GM12878 (cell line): Measurements from ENCODE around the gene SHOC1. TPM values are rescaled to one million over a fixed set of nuclear protein-coding genes. Genes with fewer than 3 reads are reported as not detected.

ENCODE experiments used
- ATAC-seq: fragments of 200-7000 bp; cut with Tn5 transposase; 3 replicates; pipeline ENCODE4 v1.9.1; 2020; ENCODE audit warnings: mild to moderate bottlenecking, moderate library complexity
- Bru-seq: library from RNA; stranded (reverse); fragments of 400-500 nt; gene quantifications from one replicate; lab custom pipeline; 2021; lab: Mats Ljungman, UMichigan
- BruChase-seq, 2 experiments: library from RNA; stranded (reverse); fragments of 400-500 nt; gene quantifications; one replicate each; lab custom pipeline; 2021; lab: Mats Ljungman, UMichigan
- BruUV-seq: library from RNA; stranded (reverse); fragments of 400-500 nt; replicated peaks from 2 replicates; lab custom pipeline; 2021; lab: Mats Ljungman, UMichigan
- CTCF ChIA-PET: fragments of 300-600 bp; sonication (Branson Sonifier 250); formaldehyde crosslinking; extraction: SDS; loops from one replicate; lab custom pipeline; 2021; ENCODE audit warnings: inconsistent platforms; lab: Yijun Ruan, JAX
- POLR2A ChIA-PET: fragments of 350-600 bp; formaldehyde crosslinking; extraction: SDS; loops from one replicate; lab custom pipeline; 2021; ENCODE audit warnings: inconsistent platforms; lab: Charles Lee
- RAD21 ChIA-PET: fragments of 300-600 bp; sonication (Branson Sonifier 250); formaldehyde crosslinking; loops from one replicate; lab custom pipeline; 2023; ENCODE audit warnings: antibody characterized with exemption; ENCODE audit not compliant: unreplicated experiment; lab: Charles Lee
- SMC1A ChIA-PET: fragments of 300-600 bp; sonication (Branson Sonifier 250); formaldehyde crosslinking; loops from one replicate; lab custom pipeline; 2023; ENCODE audit not compliant: unreplicated experiment, uncharacterized antibody; lab: Charles Lee
- DNase-seq: peaks from one replicate; pipeline ENCODE4 v3.0.0-alpha.2; 2011; ENCODE audit warnings: low read depth, low spot score
- FAIRE-seq: peaks from 3 replicates; lab custom pipeline; 2011; peaks lifted over from hg19 to GRCh38; lab: Jason Lieb, UNC
- H2AFZ ChIP-seq: 2 replicates; pipeline ENCODE4 v1.6.0; 2011; ENCODE audit warnings: low read depth, low read length, control low read depth; ENCODE audit not compliant: control insufficient read depth
- H3K27ac ChIP-seq: 2 replicates; pipeline ENCODE4 v1.5.1; 2011; ENCODE audit warnings: control low read depth; ENCODE audit not compliant: control insufficient read depth, insufficient read depth
- H3K27me3 ChIP-seq, 2 experiments: replicated peaks in 1 of 2; 2 replicates each; pipeline versions ENCODE4 v1.6.0 to v1.6.1; 2011; ENCODE audit warnings: low read length in 1 of 2; ENCODE audit not compliant: control insufficient read depth in 2 of 2, insufficient read depth in 2 of 2
- H3K36me3 ChIP-seq, 2 experiments: 2 replicates each; pipeline ENCODE4 v1.5.1; 2011; ENCODE audit warnings: low read length in 1 of 2; ENCODE audit not compliant: control insufficient read depth in 2 of 2, insufficient read depth in 2 of 2
- H3K4me1 ChIP-seq: 2 replicates; pipeline ENCODE4 v1.6.1; 2011; ENCODE audit warnings: mild to moderate bottlenecking, low read length, moderate library complexity, mixed read lengths; ENCODE audit not compliant: control insufficient read depth, insufficient read depth
- H3K4me2 ChIP-seq: 2 replicates; pipeline ENCODE4 v1.6.0; 2011; ENCODE audit warnings: control low read depth; ENCODE audit not compliant: control insufficient read depth, insufficient read depth
- H3K4me3 ChIP-seq: fragments of 200-600 bp; sonication (generic); 2 replicates; pipeline ENCODE4 v1.5.1; 2016
- H3K79me2 ChIP-seq: 2 replicates; pipeline ENCODE4 v1.6.0; 2011; ENCODE audit warnings: low read length; ENCODE audit not compliant: control insufficient read depth, insufficient read depth
- H3K9ac ChIP-seq: 2 replicates; pipeline ENCODE4 v1.8.0; 2011; ENCODE audit warnings: low read length, control low read depth, mixed read lengths; ENCODE audit not compliant: control insufficient read depth, insufficient read depth
- H3K9me3 ChIP-seq: replicated peaks from 3 replicates; pipeline ENCODE4 v1.5.1; 2011; ENCODE audit warnings: mild to moderate bottlenecking, low read length; ENCODE audit not compliant: control insufficient read depth, insufficient read depth
- H4K20me1 ChIP-seq: 2 replicates; pipeline ENCODE4 v1.6.0; 2011; ENCODE audit not compliant: control insufficient read depth, insufficient read depth
- ASH2L ChIP-seq: fragments of 300-600, 200-600 bp; sonication (generic); IDR thresholded peaks from 2 replicates; pipeline ENCODE4 v1.6.1; 2017; ENCODE audit warnings: low read depth, mild to moderate bottlenecking, borderline replicate concordance
- ATF7 ChIP-seq: fragments of 450-650 bp; IDR thresholded peaks from 2 replicates; pipeline ENCODE4 v1.6.1; 2016; ENCODE audit warnings: low read depth, mild to moderate bottlenecking
- CBX3 ChIP-seq: fragments of 200-600 bp; sonication (generic); IDR thresholded peaks from 2 replicates; pipeline ENCODE4 v1.6.1; 2016; ENCODE audit warnings: low read depth, borderline replicate concordance
- CBX5 ChIP-seq: sonication (generic); IDR thresholded peaks from 2 replicates; pipeline ENCODE4 v1.6.1; 2016; ENCODE audit warnings: low read depth, moderate library complexity, mild to moderate bottlenecking, inconsistent platforms
- KAT2A ChIP-seq: conservative IDR thresholded peaks from 2 replicates; pipeline ENCODE4 v1.6.1; 2011; ENCODE audit warnings: low read depth, low read length; ENCODE audit not compliant: control insufficient read depth
- KDM1A ChIP-seq: fragments of 200-600 bp; sonication (generic); IDR thresholded peaks from 2 replicates; pipeline ENCODE4 v1.6.1; 2016; ENCODE audit warnings: borderline replicate concordance
- NR2C1 ChIP-seq: fragments of 450-650 bp; IDR thresholded peaks from 2 replicates; pipeline ENCODE4 v1.6.1; 2017; ENCODE audit warnings: antibody characterized with exemption, mild to moderate bottlenecking, moderate library complexity
- PML ChIP-seq: IDR thresholded peaks from 2 replicates; pipeline ENCODE4 v1.6.1; 2012; ENCODE audit warnings: low read length, inconsistent platforms
- RBBP5 ChIP-seq: fragments of 200-600 bp; sonication (generic); conservative IDR thresholded peaks from 2 replicates; pipeline ENCODE4 v1.6.1; 2016
- RELA ChIP-seq: fragments of 450-650 bp; IDR thresholded peaks from 2 replicates; pipeline ENCODE4 v1.8.0; 2014; ENCODE audit warnings: borderline replicate concordance; ENCODE audit not compliant: partially characterized antibody
- TAF1 ChIP-seq: IDR thresholded peaks from 2 replicates; pipeline ENCODE4 v1.6.1; 2011; ENCODE audit warnings: mild to moderate bottlenecking, low read depth, low read length, borderline replicate concordance
- TCF7 ChIP-seq: IDR thresholded peaks from 2 replicates; pipeline ENCODE4 v1.6.1; 2014; ENCODE audit warnings: antibody characterized with exemption, borderline replicate concordance
- WGBS: methylation state at CpG from one replicate; pipeline ENCODE4 v1.1.6; 2016; ENCODE audit warnings: low lambda C conversion rate; ENCODE audit not compliant: insufficient replicate concordance, insufficient coverage; ENCODE audit errors: missing lambda C conversion rate; 5-methylcytosine and 5-hydroxymethylcytosine counted together
- in situ Hi-C: fragments of 300-500 bp; cut with MboI; formaldehyde crosslinking; loops from 9 replicates; pipeline ENCODE4 v1.14.3; 2018; ENCODE audit warnings: mixed read lengths
- intact Hi-C: fragments of 100-400 bp; cut with micrococcal nuclease; formaldehyde crosslinking; loops from one replicate; pipeline ENCODE4 v1.14.2; 2022; ENCODE audit not compliant: unreplicated experiment
- long read RNA-seq, 2 experiments: library from polyadenylated mRNA; unstranded; transcript quantifications; one replicate each; pipeline ENCODE4 v2.0.0, GENCODE V29; 2019 to 2020
- polyA minus RNA-seq, 3 experiments: library from RNA; depleted of rRNA, polyadenylated mRNA; stranded (reverse); fragments of >200 nt; gene quantifications; 2 replicates each; pipeline ENCODE4 v1.2.3, GENCODE V29; 2011
- polyA plus RNA-seq, 11 experiments: library from polyadenylated mRNA; depleted of rRNA in 4 of 11; unstranded in 6 of 11; stranded (reverse) in 5 of 11; fragments of >200 nt; fragmentation: Nextera tagmentation in 4 of 11; fragmentation: Illumina TruSeq in 1 of 11; extraction: Ambion mirVana in 4 of 11; extraction: Trizol in 1 of 11; gene quantifications; 1 replicate in 1 of 11; 2 replicates in 10 of 11; pipeline versions ENCODE4 v1.2.1 to v1.2.3, GENCODE V29; 2011 to 2016; ENCODE audit warnings: inconsistent platforms in 2 of 11, missing spikeins in 2 of 11, low read depth in 1 of 11
- total RNA-seq, 4 experiments: library from RNA; depleted of rRNA in 3 of 4; stranded (reverse); fragments of >200 nt in 3 of 4; fragmentation: Illumina TruSeq in 1 of 4; extraction: Trizol in 1 of 4; gene quantifications; 2 replicates each; pipeline versions ENCODE4 v1.2.1 to v1.2.3, GENCODE V29; 2013 to 2021
- TF ChIP-seq, protein P1 (sequence below): IDR thresholded peaks from 2 replicates; pipeline ENCODE4 v1.6.1; 2011; ENCODE audit warnings: mild to moderate bottlenecking, low read depth, low read length, moderate library complexity; ENCODE audit not compliant: insufficient replicate concordance
- TF ChIP-seq, protein P2 (sequence below): fragments of 450-650 bp; IDR thresholded peaks from 2 replicates; pipeline ENCODE4 v1.6.1; 2017; ENCODE audit warnings: low read depth, mild to moderate bottlenecking, moderate library complexity
- TF ChIP-seq, protein P3 (sequence below): fragments of 450-650 bp; IDR thresholded peaks from 2 replicates; pipeline ENCODE4 v1.6.1; 2017; ENCODE audit warnings: borderline replicate concordance
- TF ChIP-seq, protein P4 (sequence below): IDR thresholded peaks from 2 replicates; pipeline ENCODE4 v1.6.1; 2012; ENCODE audit warnings: low read depth, low read length, improper control_type of control experiment

SHOC1 gene
- total RNA-seq (2013; cell fraction: nucleolus; rRNA removed), result not detected in 2 replicates
- total RNA-seq (2014; rRNA removed) (under 0.01 and 0.05 TPM in 2 replicates), total RNA-seq (2014; rRNA removed; fragmentation: Illumina TruSeq; extraction: Trizol) (0.04 TPM in 1 of 2 replicates, not detected in the other), total RNA-seq (2021) (not detected in 2 replicates), polyA plus RNA-seq (2011; rRNA removed) (not detected in 2 replicates), polyA plus RNA-seq (2014; fragmentation: Illumina TruSeq; extraction: Trizol) (0.04 TPM in 1 of 2 replicates, not detected in the other), polyA plus RNA-seq (2014; fragmentation: Nextera tagmentation; extraction: Ambion mirVana) (under 1 TPM in 1 of 2 experiments, not detected in 1; 0.05 TPM), polyA plus RNA-seq (2014; rRNA removed) (0.03 TPM in 1 of 2 replicates, not detected in the other), polyA plus RNA-seq (2016; fragmentation: Nextera tagmentation; extraction: Ambion mirVana) (under 1 TPM; 0.05 to 0.11 TPM), polyA minus RNA-seq (2011; rRNA and poly(A)+ RNA removed) (not detected in 2 replicates), Bru-seq, nascent RNA (percentile 1 among the genes with signal in this experiment), BruChase-seq, experiment 1, labeled RNA remaining after a 6-hour chase (not detected), BruChase-seq, experiment 2, labeled RNA remaining after a 2-hour chase (percentile 0 among the genes with signal in this experiment)
- not detected for polyA plus RNA-seq (2011; ENCODE audit: low read depth)
- polyA plus RNA-seq (2011; cell fraction: cytosol; rRNA removed), result not detected in 2 replicates
- polyA plus RNA-seq (2011; cell fraction: nucleus; rRNA removed), result not detected in 2 replicates
- 0.04 TPM in 1 of 2 replicates, not detected in the other for polyA plus RNA-seq (2012)
- polyA minus RNA-seq (2011; cell fraction: cytosol; rRNA and poly(A)+ RNA removed), result not detected in 2 replicates
- polyA minus RNA-seq (2011; cell fraction: nucleus; rRNA and poly(A)+ RNA removed), result not detected in 2 replicates
- long read RNA-seq, experiment 1, result 0 reads
- long read RNA-seq, experiment 2, result 0 reads

DNA sequence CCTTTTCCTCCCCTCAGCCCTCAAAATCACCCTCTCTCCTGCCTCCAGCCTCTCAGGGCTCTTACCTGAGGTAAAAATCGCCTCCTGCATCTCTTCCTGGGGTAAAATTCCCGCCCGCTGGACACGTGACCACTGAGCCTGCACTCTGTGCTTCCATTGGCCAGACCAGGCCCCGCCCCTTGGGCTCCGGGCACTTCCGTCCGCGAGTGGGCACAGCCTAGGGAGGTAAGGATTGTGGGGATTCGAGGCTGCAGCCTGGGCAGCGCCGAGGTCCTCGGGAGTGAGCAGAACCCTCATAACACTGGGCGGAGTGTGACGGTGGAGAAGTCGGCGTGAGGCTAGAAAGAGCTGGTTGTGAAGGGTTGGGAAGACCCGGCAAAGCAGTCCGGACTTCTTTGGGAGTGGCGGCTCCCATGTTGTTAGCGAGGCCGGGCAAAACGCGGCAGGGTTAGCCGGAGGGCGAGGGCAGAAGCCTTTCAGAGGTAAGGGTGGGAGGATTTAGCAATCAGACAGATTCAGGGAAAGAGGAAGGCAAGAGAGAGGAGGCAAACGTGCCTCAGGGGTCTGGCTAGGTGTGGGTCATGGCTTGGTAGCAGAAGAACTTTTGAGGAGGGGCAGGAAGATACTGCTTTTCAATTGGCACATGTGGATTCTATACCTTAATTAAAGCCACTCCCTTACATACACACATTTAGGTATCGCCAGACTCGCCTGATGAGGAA, at the start of gene SHOC1:
Gene SHOC1, minus strand, starts transcription at position 103 of the 722 bp plus-strand sequence. CDS start 3,519 bp downstream, outside the sequence.
- no peak for DNase-seq
- in situ Hi-C loops (no loop called here), intact Hi-C loops (no loop called here)
- Histone ChIP-seq H3K4me1 (no peaks in the 10 kb centered on the region), H4K20me1 (no peaks in the 10 kb centered on the region), H3K27ac (no peak within 1 kb of the TSS), H3K4me2 (no peak within 1 kb of the TSS), H3K36me3 (no peaks in the 10 kb centered on the region), H3K27me3 (no peaks in the 10 kb centered on the region), H3K79me2 (no peaks in the 10 kb centered on the region), H2AFZ (no peak within 1 kb of the TSS), H3K9me3 (no peaks in the 10 kb centered on the region; the same call in 2 of the 3 replicates), H3K9ac (no peak within 1 kb of the TSS), H3K4me3 (no peak within 1 kb of the TSS)
- SMC1A ChIA-PET, result no interaction called here
- no peak for ATAC-seq
- FAIRE-seq, result no peak
- 84% methylated on average over 28 of the region's 29 CpGs for WGBS
- RAD21 ChIA-PET, result no interaction called here
- no TSS peak for BruUV-seq
- POLR2A ChIA-PET, result no interaction called here
- TF ChIP-seq, protein P1, sequence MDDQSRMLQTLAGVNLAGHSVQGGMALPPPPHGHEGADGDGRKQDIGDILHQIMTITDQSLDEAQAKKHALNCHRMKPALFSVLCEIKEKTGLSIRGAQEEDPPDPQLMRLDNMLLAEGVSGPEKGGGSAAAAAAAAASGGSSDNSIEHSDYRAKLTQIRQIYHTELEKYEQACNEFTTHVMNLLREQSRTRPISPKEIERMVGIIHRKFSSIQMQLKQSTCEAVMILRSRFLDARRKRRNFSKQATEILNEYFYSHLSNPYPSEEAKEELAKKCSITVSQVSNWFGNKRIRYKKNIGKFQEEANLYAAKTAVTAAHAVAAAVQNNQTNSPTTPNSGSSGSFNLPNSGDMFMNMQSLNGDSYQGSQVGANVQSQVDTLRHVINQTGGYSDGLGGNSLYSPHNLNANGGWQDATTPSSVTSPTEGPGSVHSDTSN, result no peak
- TF ChIP-seq PML, result no peak
- no peak for TF ChIP-seq RBBP5
- TF ChIP-seq TAF1, result no peak
- TF ChIP-seq, protein P2, sequence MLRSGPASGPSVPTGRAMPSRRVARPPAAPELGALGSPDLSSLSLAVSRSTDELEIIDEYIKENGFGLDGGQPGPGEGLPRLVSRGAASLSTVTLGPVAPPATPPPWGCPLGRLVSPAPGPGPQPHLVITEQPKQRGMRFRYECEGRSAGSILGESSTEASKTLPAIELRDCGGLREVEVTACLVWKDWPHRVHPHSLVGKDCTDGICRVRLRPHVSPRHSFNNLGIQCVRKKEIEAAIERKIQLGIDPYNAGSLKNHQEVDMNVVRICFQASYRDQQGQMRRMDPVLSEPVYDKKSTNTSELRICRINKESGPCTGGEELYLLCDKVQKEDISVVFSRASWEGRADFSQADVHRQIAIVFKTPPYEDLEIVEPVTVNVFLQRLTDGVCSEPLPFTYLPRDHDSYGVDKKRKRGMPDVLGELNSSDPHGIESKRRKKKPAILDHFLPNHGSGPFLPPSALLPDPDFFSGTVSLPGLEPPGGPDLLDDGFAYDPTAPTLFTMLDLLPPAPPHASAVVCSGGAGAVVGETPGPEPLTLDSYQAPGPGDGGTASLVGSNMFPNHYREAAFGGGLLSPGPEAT, result no peak
- no peak for TF ChIP-seq KDM1A
- no peak for TF ChIP-seq ATF7
- TF ChIP-seq, protein P3, sequence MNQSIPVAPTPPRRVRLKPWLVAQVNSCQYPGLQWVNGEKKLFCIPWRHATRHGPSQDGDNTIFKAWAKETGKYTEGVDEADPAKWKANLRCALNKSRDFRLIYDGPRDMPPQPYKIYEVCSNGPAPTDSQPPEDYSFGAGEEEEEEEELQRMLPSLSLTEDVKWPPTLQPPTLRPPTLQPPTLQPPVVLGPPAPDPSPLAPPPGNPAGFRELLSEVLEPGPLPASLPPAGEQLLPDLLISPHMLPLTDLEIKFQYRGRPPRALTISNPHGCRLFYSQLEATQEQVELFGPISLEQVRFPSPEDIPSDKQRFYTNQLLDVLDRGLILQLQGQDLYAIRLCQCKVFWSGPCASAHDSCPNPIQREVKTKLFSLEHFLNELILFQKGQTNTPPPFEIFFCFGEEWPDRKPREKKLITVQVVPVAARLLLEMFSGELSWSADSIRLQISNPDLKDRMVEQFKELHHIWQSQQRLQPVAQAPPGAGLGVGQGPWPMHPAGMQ, result no peak
- TF ChIP-seq, protein P4, sequence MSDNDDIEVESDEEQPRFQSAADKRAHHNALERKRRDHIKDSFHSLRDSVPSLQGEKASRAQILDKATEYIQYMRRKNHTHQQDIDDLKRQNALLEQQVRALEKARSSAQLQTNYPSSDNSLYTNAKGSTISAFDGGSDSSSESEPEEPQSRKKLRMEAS, result no peak
- TF ChIP-seq ASH2L, result no peak
- TF ChIP-seq CBX5, result no peak
- TF ChIP-seq CBX3, result no peak
- TF ChIP-seq TCF7, result no peak
- no peak for TF ChIP-seq KAT2A
- TF ChIP-seq NR2C1, result no peak
- TF ChIP-seq RELA, result no peak
- CTCF ChIA-PET, result no interaction called here
